B cell (primary cell): Measurements from ENCODE around the gene UBALD2. TPM values are rescaled to one million over a fixed set of nuclear protein-coding genes. Genes with fewer than 3 reads are reported as not detected.
"Not testable (repeated sequence)": the region's sequence is repeated elsewhere in the genome, so short reads cannot be mapped to it uniquely, and the experiment has no call there.

ENCODE experiments used
- ATAC-seq: fragments of 200-7000 bp; cut with Tn5 transposase; one replicate; pipeline ENCODE4 v1.10.0; 2021; ENCODE audit warnings: low read depth, mild to moderate bottlenecking, moderate number of reproducible peaks, moderate library complexity
- CTCF ChIA-PET: fragments of 350-600 bp; sonication (Branson Sonifier 250); formaldehyde crosslinking; loops from one replicate; lab custom pipeline; 2021; ENCODE audit warnings: antibody characterized with exemption, inconsistent platforms; lab: Charles Lee
- POLR2A ChIA-PET: fragments of 350-600 bp; sonication (Branson Sonifier 250); formaldehyde crosslinking; loops from one replicate; lab custom pipeline; 2021; ENCODE audit warnings: antibody characterized with exemption; lab: Charles Lee
- DNase-seq: peaks from one replicate; pipeline ENCODE4 v3.0.0; 2013
- H2AFZ ChIP-seq: 2 replicates; pipeline ENCODE4 v1.6.1; 2012; ENCODE audit warnings: mild to moderate bottlenecking, low read depth, low read length; ENCODE audit not compliant: insufficient read depth, poor library complexity, severe bottlenecking
- H3K27ac ChIP-seq, 2 donors: 1 replicate in 1 of 2; 2 replicates in 1 of 2; pipeline ENCODE4 v1.5.1; 2012 to 2013; ENCODE audit warnings: low read length in 2 of 2, mild to moderate bottlenecking in 2 of 2, moderate library complexity in 1 of 2
- H3K27me3 ChIP-seq, 4 experiments: fragments of 200-600 bp in 1 of 4; sonication (generic) in 1 of 4; replicated peaks in 1 of 4; 1 replicate in 2 of 4; 2 replicates in 2 of 4; pipeline versions ENCODE4 v1.6.1 to v1.7.0; 2013 to 2016; ENCODE audit warnings: low read length in 3 of 4, mild to moderate bottlenecking in 2 of 4, mixed read lengths in 1 of 4, moderate library complexity in 1 of 4; ENCODE audit not compliant: insufficient read depth in 4 of 4, control insufficient read depth in 3 of 4; ENCODE audit errors: control extremely low read depth in 1 of 4
- H3K36me3 ChIP-seq, 2 experiments: replicated peaks in 1 of 2; 1 replicate in 1 of 2; 2 replicates in 1 of 2; pipeline versions ENCODE4 v1.6.1 to v1.7.1; 2013; ENCODE audit warnings: low read length in 1 of 2; ENCODE audit not compliant: insufficient read depth in 2 of 2, control insufficient read depth in 1 of 2; ENCODE audit errors: control extremely low read depth in 1 of 2, extremely low read depth in 1 of 2
- H3K4me1 ChIP-seq, 2 donors: fragments of 200-600 bp in 1 of 2; sonication (generic) in 1 of 2; 1 replicate in 1 of 2; 2 replicates in 1 of 2; pipeline versions ENCODE4 v1.5.1 to v1.6.1; 2013 to 2017; ENCODE audit warnings: low read length in 2 of 2; ENCODE audit not compliant: control insufficient read depth in 2 of 2, insufficient read depth in 2 of 2
- H3K4me2 ChIP-seq: replicated peaks from 2 replicates; pipeline ENCODE3; 2012; ENCODE audit warnings: mild to moderate bottlenecking, low read depth, low read length; ENCODE audit not compliant: poor library complexity, severe bottlenecking
- H3K4me3 ChIP-seq, 5 experiments: fragments of 200-600 bp in 1 of 5; sonication (generic) in 1 of 5; 1 replicate in 3 of 5; 2 replicates in 2 of 5; pipeline versions ENCODE4 v1.5.1 to v1.7.0; 2011 to 2016; ENCODE audit warnings: low read length in 4 of 5, mild to moderate bottlenecking in 4 of 5, low read depth in 2 of 5, control low read depth in 1 of 5, moderate library complexity in 1 of 5; ENCODE audit not compliant: insufficient read depth in 1 of 5; ENCODE audit errors: control extremely low read depth in 1 of 5, extremely low read depth in 1 of 5
- H3K79me2 ChIP-seq: fragments of 200-600 bp; sonication (generic); one replicate; pipeline ENCODE4 v1.6.0; 2016; ENCODE audit warnings: low read length; ENCODE audit not compliant: control insufficient read depth, insufficient read depth
- H3K9ac ChIP-seq: fragments of 200-600 bp; sonication (generic); 2 replicates; pipeline ENCODE4 v1.6.1; 2017; ENCODE audit warnings: mild to moderate bottlenecking, low read length, moderate library complexity
- H3K9me3 ChIP-seq, 3 donors: one replicate each; pipeline versions ENCODE4 v1.6.1 to v1.7.1; 2013; ENCODE audit warnings: low read length in 2 of 3; ENCODE audit not compliant: control insufficient read depth in 2 of 3, insufficient read depth in 1 of 3; ENCODE audit errors: control extremely low read depth in 1 of 3
- H4K20me1 ChIP-seq: 2 replicates; pipeline ENCODE4 v1.6.0; 2012; ENCODE audit warnings: mild to moderate bottlenecking, low read length; ENCODE audit not compliant: insufficient read depth, control insufficient read depth, poor library complexity, severe bottlenecking
- H3K27ac Mint-ChIP-seq: one replicate; pipeline ENCODE4 v1.8.0; 2021; ENCODE audit warnings: mixed read lengths
- H3K27me3 Mint-ChIP-seq: one replicate; pipeline ENCODE4 v1.8.0; 2021; ENCODE audit warnings: mixed read lengths
- H3K4me1 Mint-ChIP-seq: one replicate; pipeline ENCODE4 v1.8.0; 2021; ENCODE audit warnings: mixed read lengths
- H3K4me3 Mint-ChIP-seq: one replicate; pipeline ENCODE4 v1.8.0; 2021; ENCODE audit warnings: mixed read lengths
- H3K9me3 Mint-ChIP-seq: one replicate; pipeline ENCODE4 v1.8.0; 2022; ENCODE audit warnings: mixed read lengths; ENCODE audit not compliant: insufficient read depth
- EZH2 ChIP-seq: IDR thresholded peaks from 2 replicates; pipeline ENCODE4 v1.6.1; 2012; ENCODE audit warnings: borderline replicate concordance, low read depth, mild to moderate bottlenecking, moderate library complexity, low read length; ENCODE audit not compliant: insufficient read depth, poor library complexity, severe bottlenecking
- WGBS: methylation state at CpG from one replicate; pipeline ENCODE4 v1.1.5; 2013; ENCODE audit warnings: missing lambda C conversion rate; ENCODE audit not compliant: insufficient coverage; 5-methylcytosine and 5-hydroxymethylcytosine counted together
- intact Hi-C: fragments of 100-400 bp; cut with micrococcal nuclease; formaldehyde crosslinking; loops from one replicate; pipeline ENCODE4 v1.10.0; 2022
- polyA plus RNA-seq: library from polyadenylated mRNA; depleted of rRNA; stranded (reverse); fragments of >200 nt; gene quantifications from 2 replicates; pipeline ENCODE4 v1.2.3, GENCODE V29; 2012
- total RNA-seq, 2 donors: library from RNA; stranded (reverse); fragments of 120-200 nt in 1 of 2; gene quantifications; 1 replicate in 1 of 2; 2 replicates in 1 of 2; pipeline versions ENCODE4 v1.2.3 to v1.2.4, GENCODE V29; 2013 to 2022
- TF ChIP-seq, protein P1 (sequence below): fragments of 200-600 bp; IDR thresholded peaks from one replicate; pipeline ENCODE4 v1.8.0; 2022; ENCODE audit warnings: antibody characterized with exemption, mild to moderate bottlenecking

The UBALD2 gene
- total and polyA plus RNA-seq, 2 donors (not counting 1 experiment from before 2014, with no cell fraction given), result 78.9 to 155 TPM

DNA sequence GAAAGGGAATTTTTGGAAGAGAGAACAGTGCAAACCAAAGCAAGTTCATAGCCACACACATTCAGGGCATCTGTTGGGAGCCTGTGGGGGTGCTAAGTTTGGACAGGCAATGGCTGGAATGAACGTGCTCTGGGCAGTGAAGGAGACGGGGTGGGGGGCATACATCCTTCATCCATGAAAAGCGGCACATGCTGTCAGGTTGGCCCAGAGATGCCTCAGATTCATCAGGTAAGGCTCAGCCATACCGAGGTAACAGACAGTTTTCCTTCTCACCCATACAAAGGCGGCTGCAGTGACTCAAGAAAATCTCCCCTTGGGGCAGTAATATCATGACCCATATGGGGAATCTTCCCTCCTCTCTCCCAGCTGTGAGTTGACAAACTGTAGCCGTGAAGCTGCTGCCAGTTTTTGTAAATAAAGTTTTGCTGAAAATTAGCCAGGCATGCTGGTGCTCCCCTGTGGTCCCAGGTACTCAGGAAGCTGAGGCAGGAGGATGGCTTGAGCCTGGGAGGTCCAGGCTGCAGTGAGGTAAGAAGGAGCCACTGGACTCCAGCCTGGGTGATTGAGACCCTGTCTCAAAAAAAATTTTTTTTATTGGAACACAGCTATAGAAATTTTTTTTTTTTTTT lies 9.2 kb upstream of the UBALD2 start:
- Histone ChIP-seq H2AFZ (no peak overlapping the region), H4K20me1 (no peaks in the 10 kb centered on the region), H3K79me2 (no peaks in the 10 kb centered on the region), H3K4me2 (no peak overlapping the region), H3K9me3 (peaks cover 0 to 3% (median 0%) of the 10 kb centered on the region in 3 donors), H3K9ac (no peak overlapping the region), H3K4me3 (no peak overlapping the region), H3K36me3 (no peaks in the 10 kb centered on the region), H3K27ac (no peak overlapping the region), H3K4me1 (peaks cover 38 to 39% of the 10 kb centered on the region in 2 donors), H3K27me3 (no peaks in the 10 kb centered on the region)
- Mint-ChIP-seq H3K9me3 (no peaks in the 10 kb centered on the region), H3K4me3 (no peak overlapping the region), H3K27ac (no peak overlapping the region), H3K4me1 (peaks cover 48% of the 10 kb centered on the region), H3K27me3 (no peaks in the 10 kb centered on the region)
- POLR2A ChIA-PET, result no interaction called here
- intact Hi-C loops, result no loop called here
- no peak for TF ChIP-seq EZH2
- TF ChIP-seq, protein P1, sequence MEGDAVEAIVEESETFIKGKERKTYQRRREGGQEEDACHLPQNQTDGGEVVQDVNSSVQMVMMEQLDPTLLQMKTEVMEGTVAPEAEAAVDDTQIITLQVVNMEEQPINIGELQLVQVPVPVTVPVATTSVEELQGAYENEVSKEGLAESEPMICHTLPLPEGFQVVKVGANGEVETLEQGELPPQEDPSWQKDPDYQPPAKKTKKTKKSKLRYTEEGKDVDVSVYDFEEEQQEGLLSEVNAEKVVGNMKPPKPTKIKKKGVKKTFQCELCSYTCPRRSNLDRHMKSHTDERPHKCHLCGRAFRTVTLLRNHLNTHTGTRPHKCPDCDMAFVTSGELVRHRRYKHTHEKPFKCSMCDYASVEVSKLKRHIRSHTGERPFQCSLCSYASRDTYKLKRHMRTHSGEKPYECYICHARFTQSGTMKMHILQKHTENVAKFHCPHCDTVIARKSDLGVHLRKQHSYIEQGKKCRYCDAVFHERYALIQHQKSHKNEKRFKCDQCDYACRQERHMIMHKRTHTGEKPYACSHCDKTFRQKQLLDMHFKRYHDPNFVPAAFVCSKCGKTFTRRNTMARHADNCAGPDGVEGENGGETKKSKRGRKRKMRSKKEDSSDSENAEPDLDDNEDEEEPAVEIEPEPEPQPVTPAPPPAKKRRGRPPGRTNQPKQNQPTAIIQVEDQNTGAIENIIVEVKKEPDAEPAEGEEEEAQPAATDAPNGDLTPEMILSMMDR, result no peak
- WGBS, result 100% methylated on average over 3 of the region's 6 CpGs
- CTCF ChIA-PET, result interaction anchor here (0.8 to 1.3 kb wide), 3 partner anchors 9 to 24 kb away, joined by 3 to 5 read pairs (median 3); partner anchors contain the start of gene UBALD2
- DNase-seq (no peak), ATAC-seq (no peak)

DNA sequence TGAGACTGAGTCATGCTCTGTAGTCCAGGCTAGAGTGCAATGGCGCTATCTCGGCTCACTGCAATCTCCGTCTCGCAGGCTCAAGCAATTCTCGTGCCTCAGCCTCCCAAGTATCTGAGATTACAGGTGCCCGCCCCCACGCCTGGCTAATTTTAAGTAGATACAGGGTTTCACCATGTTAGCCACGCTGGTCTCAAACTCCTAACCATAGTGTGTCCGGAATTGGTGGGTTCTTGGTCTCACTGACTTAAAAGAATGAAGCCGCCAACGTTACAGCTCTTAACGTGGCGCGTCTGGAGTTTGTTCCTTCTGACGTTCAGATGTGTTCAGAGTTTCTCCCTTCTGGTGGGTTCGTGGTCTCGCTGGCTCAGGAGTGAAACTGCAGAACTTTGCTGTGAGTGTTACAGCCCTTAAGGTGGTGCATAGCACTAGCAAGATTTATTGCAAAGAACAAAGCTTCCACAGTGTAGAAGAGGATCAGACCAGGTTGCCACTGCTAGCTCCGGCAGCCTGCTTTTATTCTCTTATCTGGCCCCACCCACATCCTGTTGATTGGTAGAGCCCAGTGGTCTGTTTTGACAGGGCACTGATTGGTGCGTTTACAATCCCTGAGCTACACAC lies 8.6 kb upstream of the UBALD2 start:
- intact Hi-C loops, H3K4me3 ChIP-seq: not testable (repeated sequence)

More for the DNA sequence above, 8.6 kb upstream of the UBALD2 start:
- H3K4me1 ChIP-seq, result peaks cover 40 to 41% of the 10 kb centered on the region in 2 donors
- H3K27ac ChIP-seq, H3K27me3 Mint-ChIP-seq, H3K36me3 ChIP-seq, H4K20me1 ChIP-seq, DNase-seq, H3K4me3 Mint-ChIP-seq, H3K9ac ChIP-seq, ATAC-seq, H3K9me3 Mint-ChIP-seq, H3K27ac Mint-ChIP-seq, POLR2A ChIA-PET, H3K27me3 ChIP-seq, H3K4me2 ChIP-seq, H3K79me2 ChIP-seq, H3K9me3 ChIP-seq: not testable (repeated sequence)
- peak overlapping the region; percentile 9 for H2AFZ ChIP-seq
- CTCF ChIA-PET, result interaction anchor here (0.8 to 1.3 kb wide), 3 partner anchors 8 to 23 kb away, joined by 3 to 5 read pairs (median 3); partner anchors contain the start of gene UBALD2
- peaks cover 47% of the 10 kb centered on the region for H3K4me1 Mint-ChIP-seq
- WGBS, result 72% methylated on average over 16 of the region's 19 CpGs
